A673 (cell line): ENCODE results near the gene IGFALS. TPM values are rescaled to one million over a fixed set of nuclear protein-coding genes. Genes with fewer than 3 reads are reported as not detected.

Source experiments
- BruUV-seq: library from RNA; stranded (reverse); fragments of 400-500 nt; replicated peaks from 2 replicates; lab custom pipeline; 2021; lab: Mats Ljungman, UMichigan
- CTCF ChIA-PET: fragments of 300-600 bp; sonication (Branson Sonifier 250); formaldehyde crosslinking; loops from one replicate; lab custom pipeline; 2022; ENCODE audit warnings: antibody characterized with exemption; lab: Charles Lee
- POLR2A ChIA-PET: fragments of 300-600 bp; sonication (Branson Sonifier 250); formaldehyde crosslinking; loops from one replicate; lab custom pipeline; 2022; ENCODE audit warnings: antibody characterized with exemption; ENCODE audit not compliant: low non-redundant PET; lab: Charles Lee
- DNase-seq: peaks from one replicate; pipeline ENCODE4 v3.0.0-alpha.2; 2015; ENCODE audit warnings: low spot score
- H3K27ac ChIP-seq: fragments of 200-600 bp; sonication (generic); 2 replicates; pipeline ENCODE4 v1.5.1; 2016; ENCODE audit warnings: mixed run types, low read depth, mild to moderate bottlenecking, mixed read lengths, antibody characterized with exemption, low read length; ENCODE audit not compliant: poor library complexity, severe bottlenecking
- H3K27me3 ChIP-seq: fragments of 200-600 bp; sonication (generic); replicated peaks from 2 replicates; pipeline ENCODE4 v1.6.1; 2017; ENCODE audit warnings: mixed run types, low read depth, mild to moderate bottlenecking, mixed read lengths, antibody characterized with exemption, low read length; ENCODE audit not compliant: insufficient read depth, poor library complexity
- H3K36me3 ChIP-seq: fragments of 200-600 bp; sonication (generic); 2 replicates; pipeline ENCODE4 v1.6.1; 2016; ENCODE audit warnings: mixed run types, mild to moderate bottlenecking, mixed read lengths, antibody characterized with exemption, low read length; ENCODE audit not compliant: insufficient read depth, poor library complexity, severe bottlenecking
- H3K4me1 ChIP-seq: fragments of 200-600 bp; sonication (generic); 2 replicates; pipeline ENCODE4 v1.6.1; 2017; ENCODE audit warnings: mixed run types, mild to moderate bottlenecking, mixed read lengths, antibody characterized with exemption, low read length; ENCODE audit not compliant: insufficient read depth, poor library complexity, severe bottlenecking
- H3K4me3 ChIP-seq: fragments of 200-600 bp; sonication (generic); 2 replicates; pipeline ENCODE4 v1.5.1; 2016; ENCODE audit warnings: low read depth, mixed run types, mild to moderate bottlenecking, mixed read lengths, low read length; ENCODE audit not compliant: poor library complexity, severe bottlenecking
- H3K9me3 ChIP-seq: fragments of 200-600 bp; sonication (generic); 2 replicates; pipeline ENCODE4 v1.6.1; 2016; ENCODE audit warnings: mixed run types, low read depth, mild to moderate bottlenecking, mixed read lengths, antibody characterized with exemption, low read length; ENCODE audit not compliant: poor library complexity, severe bottlenecking
- EZH2 ChIP-seq: fragments of 200-600 bp; sonication (generic); IDR thresholded peaks from 2 replicates; pipeline ENCODE4 v1.6.1; 2017; ENCODE audit warnings: borderline replicate concordance, low read depth, mild to moderate bottlenecking, mixed read lengths, antibody characterized with exemption, low read length; ENCODE audit not compliant: poor library complexity, severe bottlenecking
- intact Hi-C: fragments of 100-400 bp; cut with micrococcal nuclease; formaldehyde crosslinking; loops from one replicate; pipeline ENCODE4 v1.10.0; 2022; ENCODE audit not compliant: unreplicated experiment
- total RNA-seq: library from RNA; stranded (reverse); gene quantifications from 2 replicates; pipeline ENCODE4 v1.2.3, GENCODE V29; 2021
- TF ChIP-seq, protein P1 (sequence below): fragments of 300-800, 200-600 bp; sonication (generic); conservative IDR thresholded peaks from 2 replicates; pipeline ENCODE4 v1.5.1; 2017; ENCODE audit warnings: low read depth, mild to moderate bottlenecking, antibody characterized with exemption, low read length, moderate library complexity, mixed read lengths

Gene IGFALS
- total RNA-seq, 1 experiment from 2014 or later: not detected

DNA sequence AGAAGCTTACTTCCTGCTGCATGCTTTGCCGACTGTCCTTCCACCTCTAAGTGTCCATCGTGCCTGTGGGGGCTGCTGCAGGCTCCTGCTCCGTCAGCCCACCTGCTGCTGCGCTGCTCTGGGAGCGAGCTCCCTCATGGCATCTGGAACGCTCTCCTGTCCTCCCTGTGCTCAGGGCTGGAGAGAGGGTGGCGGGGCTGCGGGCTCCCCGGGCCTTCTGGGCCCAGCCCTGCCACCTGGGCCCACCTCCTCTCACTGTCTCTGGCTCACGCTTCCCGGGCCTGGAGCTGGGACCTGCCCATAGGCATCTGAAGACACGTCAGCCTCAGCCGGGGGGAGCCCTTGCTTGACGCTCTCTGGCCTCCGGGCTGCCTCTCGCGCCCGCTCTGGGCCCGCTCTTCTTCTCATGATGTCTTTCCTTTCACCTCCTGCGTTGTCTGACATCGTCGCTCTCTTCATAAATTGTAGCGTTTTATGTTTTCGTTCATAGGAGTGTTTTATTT, 49.1 kb downstream of the IGFALS start:
- no TSS peak for BruUV-seq
- Histone ChIP-seq H3K4me1 (no peaks in the 10 kb centered on the region), H3K27ac (no peak overlapping the region), H3K9me3 (no peaks in the 10 kb centered on the region), H3K4me3 (no peak overlapping the region), H3K27me3 (no peaks in the 10 kb centered on the region), H3K36me3 (peaks cover 10% of the 10 kb centered on the region)
- CTCF ChIA-PET: no interaction called here
- intact Hi-C loops: no loop called here
- TF ChIP-seq EZH2: no peak
- no peak for DNase-seq
- POLR2A ChIA-PET: no interaction called here

DNA sequence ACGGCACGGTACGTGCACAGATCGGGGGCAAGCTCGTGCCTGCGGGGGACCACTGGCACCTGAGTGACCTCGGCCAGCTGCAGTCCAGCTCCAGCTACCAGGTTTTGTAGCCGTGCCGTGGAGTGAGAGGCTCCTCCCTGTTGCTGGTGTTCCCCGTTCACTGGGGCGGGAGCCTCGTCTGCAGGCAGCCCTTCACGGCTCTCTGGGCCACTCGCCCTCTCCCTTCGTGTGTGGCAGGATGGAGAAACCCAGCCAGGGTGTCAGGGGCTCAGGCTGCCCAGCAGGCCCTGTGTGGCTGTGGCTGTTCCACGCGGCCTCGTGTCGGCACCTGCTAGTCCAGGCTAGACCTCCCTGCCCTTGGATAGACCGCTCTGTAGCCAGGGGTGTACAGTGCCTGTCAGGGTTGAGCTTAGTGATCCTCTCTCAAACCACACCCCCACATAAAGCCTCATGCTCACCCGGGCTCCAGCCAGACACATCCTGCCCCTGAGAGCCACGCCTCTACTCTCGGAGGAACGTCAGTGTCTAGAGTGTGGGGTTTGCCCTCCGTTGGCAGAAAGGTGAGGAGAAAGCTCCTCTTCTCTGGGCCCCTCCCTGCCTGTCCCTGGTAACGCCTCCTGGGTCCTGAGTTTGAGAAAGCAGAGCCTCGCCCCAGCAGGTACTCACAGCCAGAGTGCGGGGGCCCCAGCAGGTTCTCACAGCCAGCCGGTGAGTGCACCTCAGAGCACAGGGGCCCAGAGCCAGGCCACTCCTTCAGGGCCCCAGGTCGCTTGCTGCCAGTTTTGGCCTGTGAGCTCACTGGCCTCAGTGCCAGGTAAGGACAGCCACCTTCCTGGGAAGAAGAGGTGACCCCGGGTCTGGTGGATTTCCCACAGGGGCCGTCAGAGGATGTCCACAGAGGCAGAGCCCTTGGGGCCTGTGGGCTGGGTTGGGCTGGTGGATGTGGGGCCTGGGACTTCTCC, 49.8 kb downstream of the IGFALS start:
- Histone ChIP-seq H3K36me3 (peaks cover 10% of the 10 kb centered on the region), H3K27me3 (no peaks in the 10 kb centered on the region), H3K4me3 (no peak overlapping the region), H3K4me1 (no peaks in the 10 kb centered on the region), H3K9me3 (no peaks in the 10 kb centered on the region), H3K27ac (no peak overlapping the region)
- no TSS peak for BruUV-seq
- TF ChIP-seq EZH2: no peak
- TF ChIP-seq, protein P1, sequence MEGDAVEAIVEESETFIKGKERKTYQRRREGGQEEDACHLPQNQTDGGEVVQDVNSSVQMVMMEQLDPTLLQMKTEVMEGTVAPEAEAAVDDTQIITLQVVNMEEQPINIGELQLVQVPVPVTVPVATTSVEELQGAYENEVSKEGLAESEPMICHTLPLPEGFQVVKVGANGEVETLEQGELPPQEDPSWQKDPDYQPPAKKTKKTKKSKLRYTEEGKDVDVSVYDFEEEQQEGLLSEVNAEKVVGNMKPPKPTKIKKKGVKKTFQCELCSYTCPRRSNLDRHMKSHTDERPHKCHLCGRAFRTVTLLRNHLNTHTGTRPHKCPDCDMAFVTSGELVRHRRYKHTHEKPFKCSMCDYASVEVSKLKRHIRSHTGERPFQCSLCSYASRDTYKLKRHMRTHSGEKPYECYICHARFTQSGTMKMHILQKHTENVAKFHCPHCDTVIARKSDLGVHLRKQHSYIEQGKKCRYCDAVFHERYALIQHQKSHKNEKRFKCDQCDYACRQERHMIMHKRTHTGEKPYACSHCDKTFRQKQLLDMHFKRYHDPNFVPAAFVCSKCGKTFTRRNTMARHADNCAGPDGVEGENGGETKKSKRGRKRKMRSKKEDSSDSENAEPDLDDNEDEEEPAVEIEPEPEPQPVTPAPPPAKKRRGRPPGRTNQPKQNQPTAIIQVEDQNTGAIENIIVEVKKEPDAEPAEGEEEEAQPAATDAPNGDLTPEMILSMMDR: no peak
- CTCF ChIA-PET: no interaction called here
- DNase-seq: no peak
- POLR2A ChIA-PET: no interaction called here
- intact Hi-C loops: no loop called here

DNA sequence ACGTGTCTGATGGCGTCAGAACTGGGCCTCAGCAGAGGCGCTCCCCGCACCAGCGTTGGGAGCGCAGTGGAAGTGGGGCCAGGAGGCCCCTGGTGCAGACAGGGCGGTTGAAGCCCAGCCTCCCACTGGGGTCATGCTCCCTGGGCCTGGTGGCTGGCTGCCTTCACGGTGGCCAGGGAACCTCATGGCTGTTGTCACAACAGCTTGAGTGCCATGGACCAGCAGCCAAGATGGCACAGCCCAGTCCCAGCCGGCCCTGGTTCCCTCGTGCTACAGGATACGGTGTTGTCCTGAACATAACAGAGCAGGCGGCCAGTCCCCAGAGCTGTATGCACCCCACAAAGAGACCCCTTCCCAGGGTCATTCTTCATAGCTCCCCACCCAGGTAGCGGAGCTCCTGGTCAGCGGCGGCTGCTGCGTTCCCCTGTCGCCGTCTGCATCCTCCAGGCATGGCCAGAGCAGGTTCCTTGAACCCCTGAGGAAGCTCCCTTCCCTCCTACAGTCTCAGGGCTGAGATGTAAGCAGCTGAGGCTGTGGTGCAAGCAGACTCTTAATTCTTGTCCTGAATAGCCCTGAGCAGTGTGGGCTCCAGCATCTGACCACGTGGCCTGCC, 51.8 kb downstream of the IGFALS start:
- CTCF ChIA-PET: no interaction called here

More for the DNA sequence above, 51.8 kb downstream of the IGFALS start:
- DNase-seq: no peak
- Histone ChIP-seq H3K4me3 (no peak overlapping the region), H3K27ac (no peak overlapping the region), H3K36me3 (peaks cover 2% of the 10 kb centered on the region), H3K4me1 (no peaks in the 10 kb centered on the region), H3K27me3 (no peaks in the 10 kb centered on the region), H3K9me3 (peaks cover 6% of the 10 kb centered on the region)
- POLR2A ChIA-PET: no interaction called here
- no TSS peak for BruUV-seq
- intact Hi-C loops: no loop called here
- TF ChIP-seq, protein P1: no peak
- no peak for TF ChIP-seq EZH2
